ENCODE measurements around the gene XPO1.
"Not testable (repeated sequence)": the region's sequence is repeated elsewhere in the genome, so short reads cannot be mapped to it uniquely, and the experiment has no call there.

The XPO1 gene

GRCh38 chr2:61538200-61538919 lies at the start of gene XPO1:
XPO1 (minus strand) TSS chr2:61538356; CDS start chr2:61533897, 4,459 bp downstream.
- in situ Hi-C loops (cut with HindIII; ENCODE audit: low sequenced_read_pairs): no loop called here

- in situ Hi-C loops (cut with HindIII; ENCODE audit: low sequenced_read_pairs): not testable (repeated sequence)
Observed at GRCh38 chr2:61586928-61587327, 48.8 kb upstream of the XPO1 start.

DNA sequence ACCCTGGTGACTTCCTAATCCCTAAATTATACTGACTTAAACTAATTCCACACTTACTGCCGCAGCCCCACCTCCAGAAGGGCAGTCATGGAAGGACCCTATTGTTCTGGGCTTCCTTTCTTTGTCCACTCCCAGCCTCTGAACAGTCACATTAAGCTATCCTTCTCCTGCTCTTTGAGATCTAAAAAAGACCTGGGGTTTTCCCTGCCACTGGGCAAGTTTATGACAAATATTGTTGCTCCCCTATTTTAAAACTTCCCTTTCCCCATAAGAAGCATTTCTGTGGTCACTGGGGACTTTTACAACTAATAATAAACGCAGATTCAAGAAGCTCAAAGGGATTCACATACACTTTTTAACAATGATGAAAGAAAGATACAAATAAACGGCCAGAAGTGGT lies 47.2 kb upstream of the XPO1 start:
- in situ Hi-C loops (cut with HindIII; ENCODE audit: low sequenced_read_pairs): no loop called here

- in situ Hi-C loops (cut with HindIII; ENCODE audit: low sequenced_read_pairs): not testable (repeated sequence)
Observed at GRCh38 chr2:61584368-61584767, 46.2 kb upstream of the XPO1 start.

- in situ Hi-C loops (cut with HindIII; ENCODE audit: low sequenced_read_pairs): no loop called here
Observed at GRCh38 chr2:61582165-61582564, 44.0 kb upstream of the XPO1 start.

DNA sequence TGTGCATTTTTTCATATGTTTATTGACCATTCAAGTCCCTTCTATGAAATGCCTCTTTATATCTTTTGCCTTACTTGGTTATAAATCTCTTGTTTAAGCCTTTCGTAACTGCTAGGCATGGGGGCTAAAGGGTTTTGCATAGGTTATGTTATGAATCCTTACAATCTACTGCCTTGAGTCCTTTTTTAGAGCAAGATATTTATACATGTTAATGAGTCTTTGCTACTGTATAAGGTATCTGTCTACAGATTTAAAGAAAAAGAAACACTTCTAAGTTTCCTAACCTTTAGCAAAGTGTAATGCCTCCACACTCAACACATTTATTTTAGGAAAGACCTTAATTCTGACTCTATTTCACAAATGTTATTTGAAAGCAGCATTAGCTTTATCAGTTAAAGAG lies 43.6 kb upstream of the XPO1 start:
- in situ Hi-C loops (cut with HindIII; ENCODE audit: low sequenced_read_pairs): no loop called here

GRCh38 chr2:61575447-61575859 lies 37.3 kb upstream of the XPO1 start:
- in situ Hi-C loops (cut with HindIII; ENCODE audit: low sequenced_read_pairs): no loop called here

GRCh38 chr2:61566566-61566965 lies 28.4 kb upstream of the XPO1 start:
- in situ Hi-C loops (cut with HindIII; ENCODE audit: low sequenced_read_pairs): no loop called here

DNA sequence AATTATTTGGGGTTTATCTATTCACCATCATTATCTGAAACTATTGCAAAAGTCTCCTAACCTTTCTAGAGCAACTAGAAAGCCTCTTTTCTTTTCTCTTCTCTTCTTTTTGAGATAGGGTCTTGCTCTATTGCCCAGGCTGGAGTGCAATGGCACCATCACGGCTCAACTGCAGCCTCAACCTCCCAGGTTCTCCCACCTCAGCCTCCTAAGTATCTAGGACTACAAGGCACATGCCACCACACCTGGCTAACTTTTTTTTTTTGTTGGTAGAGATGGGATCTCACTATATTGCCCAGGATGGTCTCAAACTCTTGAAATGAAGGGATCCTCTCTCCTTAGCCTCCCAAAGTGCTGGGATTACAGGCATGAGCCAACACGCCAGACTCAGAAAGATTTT lies 24.5 kb upstream of the XPO1 start:
- in situ Hi-C loops (cut with HindIII; ENCODE audit: low sequenced_read_pairs): no loop called here

- in situ Hi-C loops (cut with HindIII; ENCODE audit: low sequenced_read_pairs): loop anchor here (10.0 kb wide), 1 partner anchor 57 kb away; no protein-coding TSS in a partner anchor
Observed at GRCh38 chr2:61558160-61558559, 20.0 kb upstream of the XPO1 start.

DNA sequence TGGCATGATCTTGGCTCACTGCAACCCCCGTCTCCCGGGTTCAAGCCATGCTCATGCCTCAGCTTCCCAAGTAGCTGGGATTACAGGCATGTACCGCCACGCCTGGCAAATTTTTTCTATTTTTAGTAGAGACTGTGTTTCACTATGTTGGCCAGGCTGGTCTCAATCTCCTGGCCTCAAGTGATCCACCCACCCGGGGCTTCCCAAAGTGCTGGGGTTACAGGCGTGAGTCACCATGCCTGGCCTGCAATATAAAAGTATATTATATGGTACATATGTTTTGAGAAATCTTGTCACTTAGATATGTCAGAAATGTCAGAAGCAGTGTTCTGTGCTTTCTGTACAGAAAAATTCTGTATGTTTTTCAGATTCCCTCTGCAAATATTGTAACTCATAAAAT lies 19.2 kb upstream of the XPO1 start:
- in situ Hi-C loops (cut with HindIII; ENCODE audit: low sequenced_read_pairs): loop anchor here (10.0 kb wide), 1 partner anchor 57 kb away; no protein-coding TSS in a partner anchor

DNA sequence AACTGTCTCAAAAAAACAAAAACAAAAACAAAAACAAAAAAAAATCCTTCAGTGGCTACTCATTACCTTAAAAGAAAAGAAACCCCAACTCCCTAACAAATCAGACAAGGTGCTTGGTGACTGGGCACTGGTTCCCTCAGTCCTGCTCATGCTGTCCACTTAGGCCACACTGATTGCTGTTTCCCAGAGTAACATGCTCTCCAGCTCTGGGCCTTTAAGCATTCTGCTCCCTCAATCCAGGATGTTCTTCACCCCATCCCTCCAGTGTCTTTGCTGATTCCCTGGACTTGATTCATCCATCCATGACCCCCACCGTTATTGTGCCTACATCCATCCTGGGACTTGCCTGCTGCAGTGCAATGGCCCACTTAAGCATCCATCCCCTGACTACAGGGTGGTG lies 16.4 kb upstream of the XPO1 start:
- in situ Hi-C loops (cut with HindIII; ENCODE audit: low sequenced_read_pairs): loop anchor here (10.0 kb wide), 1 partner anchor 60 kb away; no protein-coding TSS in a partner anchor

DNA sequence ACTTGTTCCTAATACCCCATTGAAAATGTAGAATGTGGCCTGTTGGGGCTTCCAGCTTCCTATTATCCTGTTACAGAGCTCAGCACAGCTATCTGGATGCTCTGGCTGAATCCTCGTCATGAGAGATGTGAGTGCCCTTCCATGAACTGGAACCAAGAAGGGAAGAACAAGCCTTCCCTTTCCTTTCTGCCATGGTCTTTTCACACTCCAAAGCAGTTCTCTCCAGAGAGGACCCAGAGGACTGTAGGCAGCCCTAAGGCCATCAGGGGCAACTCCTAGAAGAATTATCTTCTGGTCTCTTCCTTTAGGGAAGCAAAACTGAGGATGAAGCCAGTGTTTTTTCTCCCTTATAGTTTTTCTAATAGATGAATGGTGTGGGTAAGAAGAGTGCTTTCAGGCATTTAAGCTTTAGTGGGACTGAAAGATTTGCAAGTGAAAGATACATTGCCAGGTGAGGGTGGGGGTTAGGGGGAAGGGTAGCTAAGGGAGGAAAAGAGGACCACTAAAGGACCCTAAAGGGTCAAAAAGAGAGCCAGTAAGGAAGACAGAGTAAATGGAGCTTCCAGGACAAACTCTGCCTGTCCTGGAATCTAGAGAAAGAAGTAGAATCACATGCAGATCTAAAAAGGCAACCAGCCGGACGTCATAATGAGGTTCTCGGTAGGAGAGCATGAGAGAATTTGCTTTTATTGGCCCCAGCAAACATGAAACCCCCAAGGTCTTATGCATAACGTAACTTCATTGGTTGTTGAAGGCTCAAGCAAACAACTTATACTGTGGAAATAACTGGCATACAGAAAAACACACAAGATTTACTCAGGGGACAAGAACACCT lies 12.4 kb upstream of the XPO1 start:
- in situ Hi-C loops (cut with HindIII; ENCODE audit: low sequenced_read_pairs): loop anchor here (10.0 kb wide), 1 partner anchor 64 kb away; no protein-coding TSS in a partner anchor

DNA sequence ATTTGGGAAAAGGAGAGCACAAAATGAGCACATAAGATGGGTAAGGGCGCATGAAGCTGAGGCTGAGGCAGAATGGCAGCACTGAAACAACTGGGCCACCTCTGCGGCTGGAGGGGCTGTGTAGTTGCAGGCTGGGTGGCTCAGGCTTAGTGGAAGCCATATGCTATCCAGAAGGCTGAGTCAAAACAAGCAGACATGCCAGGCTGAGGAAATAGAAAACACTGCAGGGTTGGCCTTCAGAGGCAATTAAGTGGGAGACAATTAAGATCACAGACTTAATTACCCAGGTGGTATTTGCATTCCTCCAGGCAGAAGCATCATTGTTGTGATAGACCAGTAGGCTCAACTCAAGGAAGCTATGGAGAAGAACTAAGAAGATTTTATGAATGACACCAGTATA lies 11.4 kb upstream of the XPO1 start:
- in situ Hi-C loops (cut with HindIII; ENCODE audit: low sequenced_read_pairs): no loop called here

DNA sequence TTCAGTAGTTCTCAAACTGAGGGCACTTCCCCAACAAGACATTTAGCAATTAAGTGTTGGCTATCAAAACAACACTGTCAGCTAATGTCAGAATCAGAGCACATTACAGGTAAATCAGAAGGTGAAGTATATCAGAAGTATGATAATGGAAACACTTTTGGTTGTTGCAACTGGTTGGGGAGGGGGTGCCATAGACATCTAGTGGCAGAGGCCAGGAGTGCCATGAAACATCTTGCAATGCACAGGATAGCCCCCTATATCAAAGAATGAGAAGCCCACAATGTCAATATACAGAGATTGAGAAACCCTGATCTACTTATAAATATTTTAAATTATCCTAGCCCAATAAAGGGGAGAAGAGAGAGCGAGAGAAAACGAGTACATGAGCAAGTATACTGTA lies 4.9 kb upstream of the XPO1 start:
- in situ Hi-C loops (cut with HindIII; ENCODE audit: low sequenced_read_pairs): no loop called here

DNA sequence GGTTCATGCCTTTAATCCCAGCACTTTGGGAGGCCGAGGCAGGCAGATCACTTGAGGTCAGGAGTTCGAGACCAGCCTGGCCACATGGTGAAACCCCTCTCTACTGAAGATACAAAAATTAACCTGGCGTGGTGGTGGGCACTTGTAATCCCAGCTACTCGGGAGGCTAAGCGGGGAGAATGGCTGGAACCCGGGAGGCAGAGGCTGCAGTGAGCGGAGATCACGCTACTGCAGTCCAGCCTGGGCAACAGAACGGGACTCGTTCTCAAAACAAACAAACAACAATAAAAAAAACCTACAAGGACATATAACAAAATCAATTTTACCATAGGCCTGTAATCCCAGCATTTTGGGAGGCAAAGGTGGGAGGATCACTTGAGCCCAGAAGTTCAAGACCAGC lies 2.0 kb upstream of the XPO1 start:
- in situ Hi-C loops (cut with HindIII; ENCODE audit: low sequenced_read_pairs): not testable (repeated sequence)

GRCh38 chr2:61538920-61539520 lies 864 bp upstream of the XPO1 start:
- in situ Hi-C loops (cut with HindIII; ENCODE audit: low sequenced_read_pairs): no loop called here

DNA sequence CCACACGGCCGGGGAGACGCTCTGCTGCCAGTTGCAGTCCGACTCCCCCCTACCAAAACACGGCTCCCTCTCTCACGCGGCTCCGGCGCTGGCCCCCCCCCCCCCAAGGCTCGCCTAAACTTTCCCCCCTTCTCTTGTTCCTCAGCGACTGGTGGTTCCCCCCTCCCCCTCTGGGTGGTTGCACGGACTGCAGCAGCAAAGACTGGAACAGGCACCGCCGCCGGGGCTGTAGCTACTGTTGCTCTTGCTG lies 281 bp downstream of the XPO1 start:
- in situ Hi-C loops (cut with HindIII; ENCODE audit: low sequenced_read_pairs): no loop called here

GRCh38 chr2:61537277-61537949 lies 743 bp downstream of the XPO1 start:
- in situ Hi-C loops (cut with HindIII; ENCODE audit: low sequenced_read_pairs): no loop called here

GRCh38 chr2:61536572-61537276 lies 1.4 kb downstream of the XPO1 start:
- in situ Hi-C loops (cut with HindIII; ENCODE audit: low sequenced_read_pairs): no loop called here

DNA sequence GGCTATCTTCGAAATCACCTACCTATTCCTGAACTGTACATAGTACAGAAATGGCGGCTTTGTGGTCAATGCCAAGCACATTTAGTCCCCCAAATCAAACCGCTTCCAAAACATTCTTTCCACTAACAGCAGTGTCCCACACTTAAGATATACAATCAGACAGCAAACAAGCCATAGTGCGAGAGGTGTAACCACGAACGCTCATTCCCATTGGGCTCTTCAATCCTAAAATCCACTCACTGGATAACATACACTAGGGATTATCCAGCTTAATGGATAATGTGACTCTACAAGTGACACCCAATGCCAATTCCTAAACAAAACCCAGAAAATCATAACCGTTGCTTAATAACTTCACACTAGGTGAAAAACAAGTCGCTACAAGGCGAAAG lies 2.0 kb downstream of the XPO1 start:
- in situ Hi-C loops (cut with HindIII; ENCODE audit: low sequenced_read_pairs): no loop called here
